ENCODE data around the gene ATP1B3.

DNA sequence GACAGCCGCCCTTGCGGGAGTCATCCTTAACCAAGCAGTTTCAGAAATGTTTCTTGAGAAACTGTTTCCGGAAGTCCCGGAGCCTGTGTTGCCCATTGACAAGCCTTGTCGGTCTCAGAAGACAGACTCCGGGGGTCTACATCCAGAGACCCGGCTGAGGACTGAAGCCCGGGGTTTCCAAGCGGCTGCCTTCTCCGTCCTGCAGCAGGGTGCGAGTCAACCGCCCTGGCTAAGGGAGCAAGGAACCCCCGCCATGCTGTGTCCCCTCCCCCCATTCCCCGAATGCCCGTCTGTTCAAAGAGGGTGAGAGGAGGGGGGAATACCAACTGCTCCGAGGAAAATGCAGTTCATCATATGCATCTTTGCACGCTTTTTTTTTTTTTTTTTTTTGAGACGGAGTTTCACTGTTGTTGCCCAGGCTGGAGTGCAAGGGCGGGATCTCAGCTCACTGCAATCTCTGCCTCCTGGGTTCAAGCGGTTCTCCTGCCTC lies 61.6 kb downstream of the ATP1B3 start:
- TF ChIP-seq EZH2 (IDR thresholded peaks at IDR 0.05) (no peak), POLR2AphosphoS5 (IDR thresholded peaks at IDR 0.05; ENCODE audit: borderline replicate concordance, low read depth, low read length) (no peak)
